Loucy (cell line): ENCODE data around the gene LSP1.

Experiments
- H2AFZ ChIP-seq: fragments of 200-600 bp; sonication (generic); 2 replicates; pipeline ENCODE4 v1.6.0; 2016; ENCODE audit warnings: antibody characterized with exemption, mild to moderate bottlenecking, low read length, moderate library complexity
- H3F3A ChIP-seq: fragments of 200-600 bp; 2 replicates; pipeline ENCODE4 v1.6.0; 2016; ENCODE audit warnings: antibody characterized with exemption, low read depth, mild to moderate bottlenecking
- H3K27me3 ChIP-seq: fragments of 200-600 bp; sonication (generic); 2 replicates; pipeline ENCODE4 v1.6.1; 2014; ENCODE audit warnings: low read length, mild to moderate bottlenecking; ENCODE audit not compliant: insufficient read depth, poor library complexity, severe bottlenecking
- H3K36me3 ChIP-seq: fragments of 200-600 bp; sonication (generic); 2 replicates; pipeline ENCODE4 v1.6.1; 2016; ENCODE audit warnings: low read length; ENCODE audit not compliant: insufficient read depth
- H3K4me1 ChIP-seq: fragments of 200-600 bp; sonication (generic); 2 replicates; pipeline ENCODE4 v1.5.1; 2014; ENCODE audit warnings: low read length, mild to moderate bottlenecking; ENCODE audit not compliant: insufficient read depth, poor library complexity, severe bottlenecking
- H3K4me2 ChIP-seq: fragments of 200-600 bp; sonication (generic); 2 replicates; pipeline ENCODE4 v1.6.0; 2014; ENCODE audit warnings: antibody characterized with exemption, low read length, low read depth, mild to moderate bottlenecking; ENCODE audit not compliant: poor library complexity, severe bottlenecking
- H3K4me3 ChIP-seq: fragments of 200-600 bp; sonication (generic); 2 replicates; pipeline ENCODE4 v1.5.1; 2014; ENCODE audit warnings: low read length, mild to moderate bottlenecking, mixed read lengths; ENCODE audit not compliant: poor library complexity, severe bottlenecking
- H3K79me2 ChIP-seq: fragments of 200-600 bp; sonication (generic); 2 replicates; pipeline ENCODE4 v1.6.1; 2014; ENCODE audit warnings: low read length; ENCODE audit not compliant: insufficient read depth
- H3K9ac ChIP-seq: fragments of 200-600 bp; sonication (generic); 2 replicates; pipeline ENCODE4 v1.6.0; 2014; ENCODE audit warnings: mild to moderate bottlenecking, low read depth, low read length, moderate library complexity; ENCODE audit not compliant: poor library complexity, severe bottlenecking
- H3K9me2 ChIP-seq: fragments of 200-600 bp; sonication (generic); replicated peaks from 2 replicates; pipeline ENCODE4 v1.6.1; 2016; ENCODE audit warnings: low read depth, low read length, mixed read lengths
- H3K9me3 ChIP-seq: fragments of 200-600 bp; sonication (generic); 2 replicates; pipeline ENCODE4 v1.6.1; 2014; ENCODE audit warnings: mild to moderate bottlenecking, antibody characterized with exemption, low read length, low read depth; ENCODE audit not compliant: insufficient read depth
- H4K20me1 ChIP-seq: fragments of 200-600 bp; sonication (generic); 2 replicates; pipeline ENCODE4 v1.6.0; 2014; ENCODE audit warnings: antibody characterized with exemption, low read length, mild to moderate bottlenecking; ENCODE audit not compliant: insufficient read depth, poor library complexity, severe bottlenecking
- EZH2phosphoT487 ChIP-seq: fragments of 200-600 bp; IDR thresholded peaks from 2 replicates; pipeline ENCODE4 v1.6.1; 2018; ENCODE audit warnings: antibody characterized with exemption, mild to moderate bottlenecking, moderate library complexity, borderline replicate concordance
- TF ChIP-seq, protein P1 (sequence below): fragments of 200-600 bp; sonication (generic); conservative IDR thresholded peaks from 2 replicates; pipeline ENCODE4 v1.5.1; 2014; ENCODE audit warnings: mild to moderate bottlenecking, antibody characterized with exemption, low read length

Gene LSP1

DNA sequence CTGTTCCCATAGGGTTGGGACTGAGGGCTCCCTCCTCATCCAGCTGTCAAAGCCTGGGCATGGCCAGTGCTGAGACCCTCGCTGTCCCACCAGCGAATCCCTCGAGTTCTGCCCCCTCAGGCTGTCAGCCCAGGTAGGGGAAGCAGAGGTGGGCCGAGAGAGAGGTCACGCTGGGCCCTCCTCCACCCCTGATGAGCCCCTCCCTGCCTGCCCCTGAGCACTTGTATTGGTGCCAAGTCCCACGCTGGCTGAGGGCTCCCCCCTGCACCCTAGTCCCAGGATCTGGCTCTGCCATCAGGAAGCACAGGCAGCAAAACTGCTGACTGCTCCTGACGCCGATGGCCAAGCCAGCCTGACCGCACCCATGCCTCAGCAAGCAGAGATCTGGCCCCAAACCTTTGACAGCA, 35.5 kb downstream of the LSP1 start:
- Histone ChIP-seq H4K20me1 (peaks cover 8% of the 10 kb centered on the region), H3K4me2 (peak overlapping the region; percentile 96), H2AFZ (no peak overlapping the region), H3K9me3 (no peaks in the 10 kb centered on the region), H3K9me2 (no peaks in the 10 kb centered on the region), H3K4me3 (peak overlapping the region; percentile 97), H3K9ac (peak overlapping the region; percentile 100), H3K27me3 (peaks cover 7% of the 10 kb centered on the region), H3K36me3 (peaks cover 29% of the 10 kb centered on the region), H3F3A (no peaks in the 10 kb centered on the region), H3K4me1 (peaks cover 17% of the 10 kb centered on the region), H3K79me2 (peaks cover 53% of the 10 kb centered on the region)
- TF ChIP-seq EZH2phosphoT487: no peak
- TF ChIP-seq, protein P1, sequence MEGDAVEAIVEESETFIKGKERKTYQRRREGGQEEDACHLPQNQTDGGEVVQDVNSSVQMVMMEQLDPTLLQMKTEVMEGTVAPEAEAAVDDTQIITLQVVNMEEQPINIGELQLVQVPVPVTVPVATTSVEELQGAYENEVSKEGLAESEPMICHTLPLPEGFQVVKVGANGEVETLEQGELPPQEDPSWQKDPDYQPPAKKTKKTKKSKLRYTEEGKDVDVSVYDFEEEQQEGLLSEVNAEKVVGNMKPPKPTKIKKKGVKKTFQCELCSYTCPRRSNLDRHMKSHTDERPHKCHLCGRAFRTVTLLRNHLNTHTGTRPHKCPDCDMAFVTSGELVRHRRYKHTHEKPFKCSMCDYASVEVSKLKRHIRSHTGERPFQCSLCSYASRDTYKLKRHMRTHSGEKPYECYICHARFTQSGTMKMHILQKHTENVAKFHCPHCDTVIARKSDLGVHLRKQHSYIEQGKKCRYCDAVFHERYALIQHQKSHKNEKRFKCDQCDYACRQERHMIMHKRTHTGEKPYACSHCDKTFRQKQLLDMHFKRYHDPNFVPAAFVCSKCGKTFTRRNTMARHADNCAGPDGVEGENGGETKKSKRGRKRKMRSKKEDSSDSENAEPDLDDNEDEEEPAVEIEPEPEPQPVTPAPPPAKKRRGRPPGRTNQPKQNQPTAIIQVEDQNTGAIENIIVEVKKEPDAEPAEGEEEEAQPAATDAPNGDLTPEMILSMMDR: no peak

DNA sequence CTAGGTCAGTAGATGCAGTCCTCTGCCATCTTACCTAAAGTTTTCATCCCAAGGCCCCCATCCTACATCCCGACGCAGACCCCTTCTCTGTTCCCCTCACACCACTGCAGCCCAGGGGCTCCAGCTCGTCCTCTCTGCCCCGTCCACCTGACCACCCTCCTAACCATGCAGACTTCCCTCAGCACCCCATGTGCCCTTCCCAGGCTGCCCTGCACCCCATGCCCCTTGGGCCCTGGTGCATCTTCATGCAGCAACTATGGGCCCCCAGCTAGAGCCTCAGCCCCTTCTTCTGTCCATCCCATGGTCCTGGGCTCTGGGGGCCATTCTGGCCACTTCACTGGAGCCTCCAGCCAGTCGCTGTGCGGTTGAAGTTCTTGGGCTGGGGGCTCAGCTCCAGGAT, 35.9 kb downstream of the LSP1 start:
- H3K36me3 ChIP-seq: peaks cover 25% of the 10 kb centered on the region
- peaks cover 54% of the 10 kb centered on the region for H3K79me2 ChIP-seq
- H3K4me2 ChIP-seq: peak overlapping the region; percentile 96
- peak overlapping the region; percentile 97 for H3K4me3 ChIP-seq
- no peaks in the 10 kb centered on the region for H3K9me3 ChIP-seq
- TF ChIP-seq EZH2phosphoT487: no peak
- TF ChIP-seq, protein P1: no peak
- H2AFZ ChIP-seq: no peak overlapping the region
- no peaks in the 10 kb centered on the region for H3K9me2 ChIP-seq
- no peaks in the 10 kb centered on the region for H3F3A ChIP-seq
- H3K9ac ChIP-seq: peak overlapping the region; percentile 100
- peaks cover 8% of the 10 kb centered on the region for H4K20me1 ChIP-seq
- peaks cover 7% of the 10 kb centered on the region for H3K27me3 ChIP-seq
- H3K4me1 ChIP-seq: peaks cover 17% of the 10 kb centered on the region

GRCh38 chr11:1889224-1889930, 36.5 kb downstream of the LSP1 start:
- no peak for TF ChIP-seq EZH2phosphoT487
- TF ChIP-seq, protein P1: no peak
- peaks cover 8% of the 10 kb centered on the region for H4K20me1 ChIP-seq
- peaks cover 54% of the 10 kb centered on the region for H3K79me2 ChIP-seq

More at GRCh38 chr11:1889224-1889930, 36.5 kb downstream of the LSP1 start:
- Histone ChIP-seq H3K36me3 (peaks cover 24% of the 10 kb centered on the region), H3F3A (no peaks in the 10 kb centered on the region), H2AFZ (no peak overlapping the region), H3K27me3 (peaks cover 7% of the 10 kb centered on the region), H3K9me3 (no peaks in the 10 kb centered on the region), H3K4me1 (peaks cover 17% of the 10 kb centered on the region), H3K9ac (peak overlapping the region; percentile 100), H3K4me2 (peak overlapping the region; percentile 96), H3K4me3 (peak overlapping the region; percentile 97), H3K9me2 (no peaks in the 10 kb centered on the region)
